H9 (cell line): Measurements from ENCODE around the gene SWAP70. TPM values are rescaled to one million over a fixed set of nuclear protein-coding genes. Genes with fewer than 3 reads are reported as not detected.

Experiments used
- DNase-seq: peaks from one replicate; pipeline ENCODE4 v3.0.0-alpha.2; 2017
- H2AFZ ChIP-seq: one replicate; pipeline ENCODE4 v1.6.1; 2013; ENCODE audit warnings: mild to moderate bottlenecking, low read length, control low read depth, moderate library complexity
- H2AK5ac ChIP-seq: 2 replicates; pipeline ENCODE4 v1.6.1; 2013; ENCODE audit warnings: low read length, control low read depth, mixed read lengths; ENCODE audit not compliant: insufficient read length
- H2BK120ac ChIP-seq: one replicate; pipeline ENCODE4 v1.6.1; 2013; ENCODE audit warnings: low read depth, mild to moderate bottlenecking, low read length, control low read depth, inconsistent platforms; ENCODE audit not compliant: poor library complexity, severe bottlenecking
- H2BK12ac ChIP-seq: 2 replicates; pipeline ENCODE4 v1.6.1; 2013; ENCODE audit warnings: low read length, control low read depth, mixed read lengths, low read depth; ENCODE audit not compliant: insufficient read length
- H2BK15ac ChIP-seq: 2 replicates; pipeline ENCODE4 v1.6.1; 2013; ENCODE audit warnings: low read depth, low read length, control low read depth
- H2BK20ac ChIP-seq: one replicate; pipeline ENCODE4 v1.6.1; 2013; ENCODE audit warnings: low read depth, mild to moderate bottlenecking, low read length, control low read depth, inconsistent platforms; ENCODE audit not compliant: poor library complexity, severe bottlenecking
- H2BK5ac ChIP-seq: 2 replicates; pipeline ENCODE4 v1.6.1; 2013; ENCODE audit warnings: low read length, control low read depth, mixed read lengths; ENCODE audit not compliant: insufficient read length
- H3K14ac ChIP-seq: 2 replicates; pipeline ENCODE4 v1.6.1; 2013; ENCODE audit warnings: low read length, control low read depth; ENCODE audit not compliant: insufficient read depth
- H3K18ac ChIP-seq: 2 replicates; pipeline ENCODE4 v1.6.1; 2013; ENCODE audit warnings: low read depth, mild to moderate bottlenecking, mixed read lengths, low read length, control low read depth; ENCODE audit not compliant: insufficient read length
- H3K23ac ChIP-seq: 2 replicates; pipeline ENCODE4 v1.6.1; 2013; ENCODE audit warnings: low read length, control low read depth, mixed read lengths, low read depth; ENCODE audit not compliant: insufficient read length
- H3K23me2 ChIP-seq: 2 replicates; pipeline ENCODE4 v1.6.1; 2013; ENCODE audit warnings: low read depth, mild to moderate bottlenecking, mixed read lengths, low read length, control low read depth; ENCODE audit not compliant: insufficient read length, poor library complexity, severe bottlenecking
- H3K27ac ChIP-seq: 2 replicates; pipeline ENCODE4 v1.5.1; 2013; ENCODE audit warnings: low read length, control low read depth, mixed read lengths, low read depth; ENCODE audit not compliant: insufficient read length
- H3K27me3 ChIP-seq: 2 replicates; pipeline ENCODE4 v1.6.1; 2013; ENCODE audit warnings: low read length, control low read depth, inconsistent platforms; ENCODE audit not compliant: insufficient read depth
- H3K4ac ChIP-seq: 2 replicates; pipeline ENCODE4 v1.6.1; 2013; ENCODE audit warnings: low read depth, mild to moderate bottlenecking, control low read depth, inconsistent platforms, low read length, moderate library complexity
- H3K4me1 ChIP-seq: 2 replicates; pipeline ENCODE4 v1.6.1; 2013; ENCODE audit warnings: low read length, control low read depth, inconsistent platforms; ENCODE audit not compliant: insufficient read depth
- H3K4me2 ChIP-seq: 2 replicates; pipeline ENCODE4 v1.6.1; 2013; ENCODE audit warnings: low read length, control low read depth, mixed read lengths; ENCODE audit not compliant: insufficient read length, insufficient read depth
- H3K56ac ChIP-seq: 2 replicates; pipeline ENCODE4 v1.6.1; 2013; ENCODE audit warnings: low read depth, mild to moderate bottlenecking, mixed read lengths, low read length, control low read depth; ENCODE audit not compliant: insufficient read length
- H3K79me1 ChIP-seq: 2 replicates; pipeline ENCODE4 v1.6.1; 2013; ENCODE audit warnings: low read depth, mild to moderate bottlenecking, moderate library complexity, low read length, control low read depth, inconsistent platforms; ENCODE audit not compliant: insufficient read depth, poor library complexity, severe bottlenecking
- H3K79me2 ChIP-seq: 2 replicates; pipeline ENCODE4 v1.6.1; 2013; ENCODE audit warnings: low read length, control low read depth, inconsistent platforms; ENCODE audit not compliant: insufficient read depth
- H3K9ac ChIP-seq: 2 replicates; pipeline ENCODE4 v1.6.1; 2013; ENCODE audit warnings: low read length, control low read depth, mixed read lengths; ENCODE audit not compliant: insufficient read length; ENCODE audit errors: extremely low read depth
- H3K9me3 ChIP-seq: one replicate; pipeline ENCODE4 v1.6.1; 2013; ENCODE audit warnings: low read depth, low read length, inconsistent platforms; ENCODE audit not compliant: control insufficient read depth
- H3T11ph ChIP-seq: one replicate; pipeline ENCODE4 v1.6.1; 2013; ENCODE audit warnings: mild to moderate bottlenecking, low read length, control low read depth, inconsistent platforms
- H4K20me1 ChIP-seq: one replicate; pipeline ENCODE4 v1.6.1; 2013; ENCODE audit not compliant: control insufficient read depth, insufficient read length, insufficient read depth
- H4K5ac ChIP-seq: 2 replicates; pipeline ENCODE4 v1.6.1; 2013; ENCODE audit warnings: low read depth, mild to moderate bottlenecking, mixed read lengths, low read length, control low read depth; ENCODE audit not compliant: insufficient read length
- H4K8ac ChIP-seq: replicated peaks from 2 replicates; pipeline ENCODE4 v1.6.1; 2013; ENCODE audit warnings: low read length, control low read depth, mixed read lengths, low read depth; ENCODE audit not compliant: insufficient read length
- H4K91ac ChIP-seq: 2 replicates; pipeline ENCODE4 v1.6.1; 2013; ENCODE audit warnings: low read depth, mild to moderate bottlenecking, moderate library complexity, mixed read lengths, low read length, control low read depth; ENCODE audit not compliant: insufficient read length
- H3K27ac Mint-ChIP-seq, 3 experiments: 2 replicates in 2 of 3; 3 replicates in 1 of 3; pipeline ENCODE4 v1.8.0; 2020 to 2021; ENCODE audit warnings: mixed read lengths in 3 of 3, mild to moderate bottlenecking in 1 of 3, moderate library complexity in 1 of 3
- H3K27me3 Mint-ChIP-seq: 2 replicates; pipeline ENCODE4 v1.8.0; 2021; ENCODE audit warnings: low read depth, mild to moderate bottlenecking, moderate library complexity, mixed read lengths
- H3K36me3 Mint-ChIP-seq, 3 experiments: 2 replicates in 2 of 3; 3 replicates in 1 of 3; pipeline ENCODE4 v1.8.0; 2020 to 2021; ENCODE audit warnings: low read depth in 3 of 3, mixed read lengths in 3 of 3; ENCODE audit not compliant: insufficient read depth in 1 of 3
- H3K4me1 Mint-ChIP-seq, 2 experiments: 2 replicates each; pipeline ENCODE4 v1.8.0; 2020; ENCODE audit warnings: mixed read lengths in 2 of 2
- H3K4me3 Mint-ChIP-seq, 2 experiments: 2 replicates in 1 of 2; 3 replicates in 1 of 2; pipeline ENCODE4 v1.8.0; 2020 to 2021; ENCODE audit warnings: mild to moderate bottlenecking in 2 of 2, mixed read lengths in 2 of 2, moderate library complexity in 1 of 2
- H3K9me3 Mint-ChIP-seq, 2 experiments: 2 replicates in 1 of 2; 3 replicates in 1 of 2; pipeline ENCODE4 v1.8.0; 2020; ENCODE audit warnings: mild to moderate bottlenecking in 2 of 2, mixed read lengths in 2 of 2, moderate library complexity in 1 of 2
- CTCF ChIP-seq: fragments of 200-600 bp; sonication (generic); conservative IDR thresholded peaks from 3 replicates; pipeline ENCODE4 v1.8.0; 2021; ENCODE audit warnings: antibody characterized with exemption, mild to moderate bottlenecking
- WGBS: extraction: QIAGEN DNeasy Blood & Tissue Kit; methylation state at CpG from one replicate; pipeline ENCODE4 v1.1.7; 2013; ENCODE audit warnings: missing lambda C conversion rate, low lambda C conversion rate, mixed read lengths; ENCODE audit not compliant: insufficient read length; ENCODE audit errors: extremely low coverage; 5-methylcytosine and 5-hydroxymethylcytosine counted together
- total RNA-seq: library from RNA; stranded (reverse); gene quantifications from 2 replicates; pipeline ENCODE4 v1.2.1, GENCODE V29; 2021

Gene SWAP70
- total RNA-seq, 1 experiment from 2014 or later = 34.4 TPM

DNA sequence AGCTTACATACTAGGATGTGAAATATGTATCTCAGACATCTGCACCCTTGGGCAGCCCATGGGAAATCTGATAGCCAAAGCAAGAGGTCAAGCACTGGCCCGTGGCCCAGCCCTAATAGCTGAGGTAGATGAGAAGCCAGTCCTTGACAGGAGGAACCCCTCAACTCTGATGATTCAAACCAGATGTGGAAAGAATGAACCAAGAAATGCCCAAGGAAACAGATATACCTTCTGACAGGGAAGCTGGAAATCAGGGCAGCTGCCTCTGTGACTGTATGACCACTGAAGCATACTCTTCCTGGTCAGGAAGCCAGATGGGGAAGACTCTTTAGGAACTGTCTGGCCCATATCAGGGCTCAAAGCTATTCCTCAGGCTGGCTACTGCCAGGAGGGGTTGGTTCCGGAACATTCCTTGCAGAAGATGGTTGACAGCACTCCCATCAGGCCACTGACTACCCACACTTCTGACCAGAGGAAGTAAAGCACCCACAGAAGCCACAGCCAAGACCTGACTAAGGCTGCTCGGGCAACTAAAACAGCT lies 124.2 kb downstream of the SWAP70 start:
- H3K79me2 ChIP-seq = no peaks in the 10 kb centered on the region
- H4K8ac ChIP-seq = no peak overlapping the region
- H3K79me1 ChIP-seq = no peaks in the 10 kb centered on the region
- no peaks in the 10 kb centered on the region for H3K4me1 ChIP-seq
- Mint-ChIP-seq H3K27me3 (no peaks in the 10 kb centered on the region), H3K4me3 (no peak overlapping the region), H3K27ac (peak overlapping the region in 1 of 3 experiments; percentile 72; a peak in 1 of 7 replicates), H3K4me1 (peaks cover 0 to 4% of the 10 kb centered on the region in 2 experiments; a peak in 1 of 4 replicates), H3K9me3 (no peaks in the 10 kb centered on the region), H3K36me3 (peaks cover 14 to 42% (median 17%) of the 10 kb centered on the region in 3 experiments; a peak in 5 of 7 replicates)
- no peak overlapping the region for H3K14ac ChIP-seq
- no peaks in the 10 kb centered on the region for H3K9me3 ChIP-seq
- no peak overlapping the region for H3K56ac ChIP-seq
- H2BK120ac ChIP-seq = no peak overlapping the region
- no peak for TF ChIP-seq CTCF
- no peak overlapping the region for H2BK12ac ChIP-seq
- H3K4ac ChIP-seq = no peak overlapping the region
- no CpG with 5 or more reads among the region's 3 CpGs for WGBS
- no peak overlapping the region for H4K5ac ChIP-seq
- H2BK5ac ChIP-seq = no peak overlapping the region
- no peak overlapping the region for H2BK20ac ChIP-seq
- H3K9ac ChIP-seq = no peak overlapping the region
- no peak overlapping the region for H2AK5ac ChIP-seq
- H3K27ac ChIP-seq = no peak overlapping the region
- H3K23me2 ChIP-seq = no peaks in the 10 kb centered on the region
- DNase-seq = no peak
- H3K18ac ChIP-seq = no peak overlapping the region
- H2AFZ ChIP-seq = no peak overlapping the region
- no peak overlapping the region for H2BK15ac ChIP-seq
- H4K20me1 ChIP-seq = no peaks in the 10 kb centered on the region
- no peak overlapping the region for H3T11ph ChIP-seq
- no peak overlapping the region for H3K4me2 ChIP-seq
- H3K27me3 ChIP-seq = no peaks in the 10 kb centered on the region
- H4K91ac ChIP-seq = no peak overlapping the region
- H3K23ac ChIP-seq = no peak overlapping the region
